ENCODE results near the gene ADAMTS17.

DNA sequence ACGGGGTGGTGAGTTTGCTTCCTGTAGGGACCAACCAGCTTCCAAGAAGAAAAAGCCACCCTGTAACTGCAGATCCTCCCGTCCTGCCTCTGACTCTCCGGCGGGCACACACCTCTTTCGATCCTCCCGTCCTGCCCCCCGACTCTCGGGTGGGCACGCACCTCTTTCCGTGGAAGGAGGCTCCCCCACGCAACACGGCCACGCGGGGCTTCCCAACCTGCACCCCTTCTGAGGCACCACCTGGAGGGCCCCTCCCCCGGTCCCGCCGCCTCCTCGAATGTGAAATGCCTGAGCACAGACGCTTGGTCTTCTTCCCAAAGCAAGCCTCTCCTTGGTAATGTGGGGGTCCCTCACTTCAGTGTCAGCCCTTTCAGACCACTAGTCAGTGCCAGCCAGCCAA is 7.3 kb downstream of the ADAMTS17 start:
- no peak for TF ChIP-seq EZH2 (IDR thresholded peaks at IDR 0.05; ENCODE audit: borderline replicate concordance, low read depth, low read length, severe bottlenecking)
- TF ChIP-seq, protein P1, sequence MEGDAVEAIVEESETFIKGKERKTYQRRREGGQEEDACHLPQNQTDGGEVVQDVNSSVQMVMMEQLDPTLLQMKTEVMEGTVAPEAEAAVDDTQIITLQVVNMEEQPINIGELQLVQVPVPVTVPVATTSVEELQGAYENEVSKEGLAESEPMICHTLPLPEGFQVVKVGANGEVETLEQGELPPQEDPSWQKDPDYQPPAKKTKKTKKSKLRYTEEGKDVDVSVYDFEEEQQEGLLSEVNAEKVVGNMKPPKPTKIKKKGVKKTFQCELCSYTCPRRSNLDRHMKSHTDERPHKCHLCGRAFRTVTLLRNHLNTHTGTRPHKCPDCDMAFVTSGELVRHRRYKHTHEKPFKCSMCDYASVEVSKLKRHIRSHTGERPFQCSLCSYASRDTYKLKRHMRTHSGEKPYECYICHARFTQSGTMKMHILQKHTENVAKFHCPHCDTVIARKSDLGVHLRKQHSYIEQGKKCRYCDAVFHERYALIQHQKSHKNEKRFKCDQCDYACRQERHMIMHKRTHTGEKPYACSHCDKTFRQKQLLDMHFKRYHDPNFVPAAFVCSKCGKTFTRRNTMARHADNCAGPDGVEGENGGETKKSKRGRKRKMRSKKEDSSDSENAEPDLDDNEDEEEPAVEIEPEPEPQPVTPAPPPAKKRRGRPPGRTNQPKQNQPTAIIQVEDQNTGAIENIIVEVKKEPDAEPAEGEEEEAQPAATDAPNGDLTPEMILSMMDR (IDR thresholded peaks at IDR 0.05; ENCODE audit: borderline replicate concordance, extremely low read depth, low read length, poor library complexity, severe bottlenecking) = no peak
